GM19455 (cell line): ENCODE results near the gene TMEM242.
"Not testable (repeated sequence)": the region's sequence is repeated elsewhere in the genome, so short reads cannot be mapped to it uniquely, and the experiment has no call there.

Experiments
- ATAC-seq: cut with Tn5 transposase; IDR thresholded peaks from one replicate; pipeline ENCODE4 v1.9.1; 2021; ENCODE audit not compliant: unreplicated experiment

Gene TMEM242

GRCh38 chr6:157325069-157325805 lies 1.9 kb upstream of the TMEM242 start:
- ATAC-seq, result no peak

- peak; percentile 9 for ATAC-seq
Measured at GRCh38 chr6:157323966-157324300, 614 bp upstream of the TMEM242 start.

- no peak for ATAC-seq
Measured at GRCh38 chr6:157322792-157323254, 496 bp downstream of the TMEM242 start.

- ATAC-seq, result no peak
Measured at GRCh38 chr6:157316871-157317814, 6.2 kb downstream of the TMEM242 start.

- ATAC-seq, result peak; percentile 73
Measured at GRCh38 chr6:157314705-157315321, 8.5 kb downstream of the TMEM242 start.

GRCh38 chr6:157313531-157314467 lies 9.5 kb downstream of the TMEM242 start:
- ATAC-seq, result no peak

GRCh38 chr6:157312757-157313156 lies 10.6 kb downstream of the TMEM242 start:
- no peak for ATAC-seq

- not testable (repeated sequence) for ATAC-seq
Measured at GRCh38 chr6:157310693-157311092, 12.6 kb downstream of the TMEM242 start.

- ATAC-seq, result no peak
Measured at GRCh38 chr6:157307661-157308060, 15.7 kb downstream of the TMEM242 start.

GRCh38 chr6:157305670-157306653 lies 17.4 kb downstream of the TMEM242 start:
- no peak for ATAC-seq

GRCh38 chr6:157304899-157305663 lies 18.2 kb downstream of the TMEM242 start:
- ATAC-seq, result no peak

- ATAC-seq, result no peak
Measured at GRCh38 chr6:157302736-157303135, 20.6 kb downstream of the TMEM242 start.

- no peak for ATAC-seq
Measured at GRCh38 chr6:157300436-157300835, 22.9 kb downstream of the TMEM242 start.

GRCh38 chr6:157300006-157300405 lies 23.3 kb downstream of the TMEM242 start:
- ATAC-seq, result no peak

- ATAC-seq, result no peak
Measured at GRCh38 chr6:157298216-157298724, 25.0 kb downstream of the TMEM242 start.

- ATAC-seq, result no peak
Measured at GRCh38 chr6:157294654-157295053, 28.7 kb downstream of the TMEM242 start.

- ATAC-seq, result no peak
Measured at GRCh38 chr6:157293780-157294179, 29.5 kb downstream of the TMEM242 start.

- no peak for ATAC-seq
Measured at GRCh38 chr6:157292202-157292601, 31.1 kb downstream of the TMEM242 start.
